NCI-H2227 treated with DMSO at 0.1 percent for 48 hours (cell line): ENCODE data around the gene NBPF9.
"Not testable (repeated sequence)": the region's sequence is repeated elsewhere in the genome, so short reads cannot be mapped to it uniquely, and the experiment has no call there.

ENCODE experiments used
- DNase-seq: peaks from one replicate; lab custom pipeline; 2025; lab: John Stamatoyannopoulos, UW

The NBPF9 gene, protein sequence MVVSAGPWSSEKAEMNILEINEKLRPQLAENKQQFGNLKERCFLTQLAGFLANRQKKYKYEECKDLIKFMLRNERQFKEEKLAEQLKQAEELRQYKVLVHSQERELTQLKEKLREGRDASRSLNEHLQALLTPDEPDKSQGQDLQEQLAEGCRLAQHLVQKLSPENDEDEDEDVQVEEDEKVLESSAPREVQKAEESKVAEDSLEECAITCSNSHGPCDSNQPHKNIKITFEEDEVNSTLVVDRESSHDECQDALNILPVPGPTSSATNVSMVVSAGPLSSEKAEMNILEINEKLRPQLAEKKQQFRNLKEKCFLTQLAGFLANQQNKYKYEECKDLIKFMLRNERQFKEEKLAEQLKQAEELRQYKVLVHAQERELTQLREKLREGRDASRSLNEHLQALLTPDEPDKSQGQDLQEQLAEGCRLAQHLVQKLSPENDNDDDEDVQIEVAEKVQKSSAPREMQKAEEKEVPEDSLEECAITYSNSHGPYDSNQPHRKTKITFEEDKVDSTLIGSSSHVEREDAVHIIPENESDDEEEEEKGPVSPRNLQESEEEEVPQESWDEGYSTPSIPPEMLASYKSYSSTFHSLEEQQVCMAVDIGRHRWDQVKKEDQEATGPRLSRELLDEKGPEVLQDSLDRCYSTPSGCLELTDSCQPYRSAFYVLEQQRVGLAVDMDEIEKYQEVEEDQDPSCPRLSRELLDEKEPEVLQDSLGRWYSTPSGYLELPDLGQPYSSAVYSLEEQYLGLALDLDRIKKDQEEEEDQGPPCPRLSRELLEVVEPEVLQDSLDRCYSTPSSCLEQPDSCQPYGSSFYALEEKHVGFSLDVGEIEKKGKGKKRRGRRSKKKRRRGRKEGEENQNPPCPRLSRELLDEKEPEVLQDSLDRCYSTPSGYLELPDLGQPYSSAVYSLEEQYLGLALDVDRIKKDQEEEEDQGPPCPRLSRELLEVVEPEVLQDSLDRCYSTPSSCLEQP (N-terminal part only)

DNA sequence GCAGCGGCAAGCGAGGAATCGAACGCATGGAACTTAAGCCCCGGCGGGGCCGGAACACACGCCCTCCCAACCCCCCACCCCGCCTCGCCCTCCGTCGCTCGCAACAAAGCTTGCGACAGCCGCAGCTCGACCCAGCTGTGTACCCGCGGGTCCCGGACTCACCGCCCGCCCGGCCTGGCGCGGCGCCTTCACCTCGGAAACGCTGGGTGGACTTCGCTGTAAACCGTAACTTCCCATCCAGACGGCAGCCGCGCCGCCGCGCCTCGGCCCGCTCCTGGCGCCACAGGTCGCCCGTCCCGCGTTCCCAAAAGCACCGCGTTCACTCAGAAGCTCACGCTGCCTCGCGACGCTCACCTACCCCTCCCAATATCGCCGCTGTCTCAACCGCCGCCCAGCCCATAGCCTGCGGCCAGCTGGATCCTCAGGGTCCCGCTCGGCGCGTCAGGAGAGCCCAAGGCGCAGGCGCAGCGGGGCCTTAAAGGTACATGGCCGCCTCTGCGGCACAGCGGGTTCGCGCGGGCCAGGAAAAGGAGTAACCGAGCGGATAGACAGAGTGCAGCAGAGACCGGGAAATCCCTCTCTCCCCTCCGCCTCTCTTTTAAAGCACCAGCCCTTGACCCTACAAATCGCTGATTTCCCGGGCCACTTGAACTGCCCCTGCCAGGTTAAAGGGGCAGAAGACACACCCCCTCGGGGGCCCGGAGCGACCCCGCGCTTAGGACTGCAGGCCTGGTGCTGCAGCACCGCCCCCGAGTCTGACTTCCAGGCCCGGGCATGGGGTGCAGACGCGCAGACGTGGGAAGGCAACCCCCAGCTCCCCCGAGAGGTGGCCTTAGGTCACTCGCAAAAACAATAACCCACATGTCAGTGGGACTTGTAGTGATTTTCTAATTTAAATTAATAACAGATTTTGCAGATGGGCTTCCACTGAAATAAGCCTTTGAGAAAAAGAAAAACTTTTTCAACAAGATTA lies at the start of gene NBPF9:
Gene NBPF9, minus strand, starts transcription at position 443 of the 973 bp plus-strand sequence. CDS start 21,412 bp downstream, outside the sequence.
- not testable (repeated sequence) for DNase-seq

DNA sequence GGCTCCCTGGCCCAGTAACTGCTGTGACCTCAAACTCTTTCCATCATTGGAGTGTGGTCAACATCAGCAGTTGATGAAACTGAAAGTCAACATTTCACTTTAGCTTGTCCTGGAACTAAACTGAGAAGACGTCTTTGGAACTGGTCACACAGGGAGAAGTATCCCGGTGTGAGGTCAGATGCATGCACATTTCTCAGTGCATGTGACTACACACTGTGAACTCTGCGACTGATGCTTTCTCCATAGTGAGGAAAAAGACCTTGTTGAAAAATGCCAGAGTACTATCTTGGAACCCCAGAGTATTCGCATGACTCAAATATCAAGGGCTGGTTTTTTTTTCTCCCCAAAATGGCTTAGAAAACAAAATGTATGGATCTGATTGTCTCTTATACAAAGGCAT lies 46.6 kb upstream of the NBPF9 start:
- DNase-seq = not testable (repeated sequence)

DNA sequence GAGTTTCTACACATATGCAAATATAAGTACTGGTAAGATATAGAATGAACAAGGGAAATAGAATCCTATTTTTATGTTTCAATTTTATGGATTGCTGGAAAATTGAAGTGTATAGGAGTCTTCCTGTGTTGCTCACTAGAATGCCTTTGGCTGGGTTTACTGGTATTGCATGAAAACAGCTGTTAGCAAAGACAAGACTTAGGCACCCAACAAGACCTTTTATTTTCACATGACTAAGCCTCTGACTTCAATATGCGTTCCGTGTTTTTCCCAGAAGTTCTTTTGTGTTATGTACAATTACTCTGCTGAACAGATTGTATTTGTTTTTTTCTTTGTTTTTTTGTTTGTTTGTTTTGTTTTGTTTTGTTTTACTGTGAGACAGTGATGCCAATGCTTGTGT lies 34.2 kb upstream of the NBPF9 start:
- not testable (repeated sequence) for DNase-seq

DNA sequence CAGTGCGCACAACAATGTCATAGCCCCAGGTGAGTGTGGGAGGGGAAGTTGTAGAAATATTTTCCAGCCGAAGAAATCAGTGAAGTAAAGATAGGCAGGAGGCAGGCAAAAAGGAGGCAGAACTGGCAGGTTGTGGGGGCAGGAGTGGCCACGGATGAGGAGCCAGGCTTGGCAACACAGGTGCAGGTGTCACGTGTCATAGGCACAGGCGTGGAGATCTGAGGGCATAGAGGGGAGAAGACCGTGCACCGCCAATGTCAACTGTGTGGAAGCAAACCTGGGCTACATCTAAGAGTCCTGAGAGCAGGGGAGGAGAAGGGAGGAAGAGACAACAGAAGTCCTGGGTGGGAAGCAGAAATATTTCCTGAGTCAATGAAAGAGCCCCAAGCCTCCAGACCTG lies 27.6 kb upstream of the NBPF9 start:
- DNase-seq = not testable (repeated sequence)

DNA sequence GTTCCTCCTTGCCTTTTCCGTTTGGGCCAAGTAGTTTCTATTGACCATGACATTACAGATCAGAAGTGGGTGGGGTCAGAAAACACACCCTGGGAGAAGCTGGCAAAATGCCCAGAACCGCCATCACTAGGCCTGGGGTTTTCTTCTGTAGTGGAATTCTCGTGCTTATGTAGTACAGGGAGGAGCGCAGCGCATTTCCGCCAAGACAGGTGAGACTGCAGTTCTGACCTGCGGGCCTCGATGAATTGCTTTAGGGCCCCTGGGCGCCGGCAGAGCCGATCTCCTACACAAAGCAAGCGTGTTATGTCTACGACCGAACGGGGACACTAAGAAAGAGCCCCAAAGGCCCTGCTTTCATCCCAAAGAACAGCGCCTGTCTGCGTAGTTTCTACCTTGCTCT lies 25.9 kb upstream of the NBPF9 start:
- DNase-seq = not testable (repeated sequence)

DNA sequence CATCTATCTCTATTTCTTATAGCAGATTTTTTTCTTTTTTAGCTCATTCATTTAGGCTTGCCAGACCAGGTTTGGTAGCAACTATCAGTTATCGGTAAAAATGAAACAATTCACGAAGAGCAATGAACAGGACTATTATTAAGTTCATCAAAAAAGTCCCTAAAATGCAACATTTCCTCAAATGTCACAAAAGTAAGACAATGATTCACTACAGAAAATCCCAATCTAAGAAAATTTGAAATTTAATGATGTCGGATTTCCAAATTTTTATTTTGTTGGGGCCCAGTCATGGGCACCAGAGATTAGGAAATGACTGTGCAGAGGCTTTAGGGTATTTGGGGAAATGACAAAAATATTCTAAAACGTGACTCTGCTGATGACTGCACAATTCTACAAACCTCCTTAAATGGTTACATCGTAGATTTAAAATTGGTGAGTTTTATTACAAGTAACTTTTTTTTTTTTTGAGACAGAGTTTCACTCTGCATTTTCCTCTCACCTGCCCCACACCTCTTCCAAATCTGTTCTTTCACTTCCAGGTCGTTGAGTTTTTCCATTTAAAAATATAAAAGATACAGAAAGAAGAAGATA lies 23.3 kb upstream of the NBPF9 start:
- DNase-seq = not testable (repeated sequence)

DNA sequence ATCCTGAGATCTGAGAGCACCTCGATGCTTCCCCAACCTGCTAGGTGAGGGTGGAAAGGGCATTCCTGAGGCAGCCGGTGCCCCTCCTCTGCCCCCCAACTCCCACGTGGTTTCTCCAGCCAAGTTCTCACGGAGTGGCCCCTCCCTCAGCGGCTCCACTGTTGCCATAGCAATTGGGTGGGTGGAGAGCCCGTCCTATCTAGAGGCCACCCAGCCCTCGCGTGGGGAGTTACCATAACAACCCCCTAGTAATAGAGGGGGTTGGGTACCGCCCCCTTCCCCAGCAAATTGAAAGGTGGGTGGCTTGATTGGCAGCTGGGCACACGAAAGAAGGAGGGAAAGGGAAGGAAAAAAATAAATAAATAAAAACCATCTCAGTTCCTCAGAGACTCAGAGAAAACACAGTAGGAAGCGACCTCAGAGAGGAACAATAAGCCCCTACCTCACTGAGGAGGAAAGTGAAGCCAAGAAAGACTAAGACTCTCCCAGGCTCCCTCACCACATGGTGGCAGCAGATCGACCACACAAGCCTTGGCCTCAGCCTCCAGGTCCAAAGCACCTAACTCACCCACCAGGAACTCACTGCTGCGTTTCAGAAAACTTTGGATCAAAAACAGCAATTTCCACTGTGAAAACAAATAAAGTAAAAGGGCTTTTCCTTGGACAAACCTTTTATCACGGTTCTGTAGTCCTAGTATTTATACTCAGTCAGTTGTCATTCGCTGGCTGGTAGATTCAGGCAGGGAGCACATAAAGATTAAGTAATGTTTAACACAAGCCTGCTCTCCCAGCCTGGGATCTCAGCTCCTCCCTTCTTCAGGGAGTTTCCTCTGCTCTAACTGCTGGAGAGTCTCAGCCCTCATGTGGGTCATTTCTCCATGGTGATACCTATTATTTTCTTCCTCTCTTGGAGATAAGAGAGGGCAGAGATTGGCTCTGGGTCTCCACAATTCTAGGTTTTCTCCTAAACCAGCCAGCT lies 20.9 kb upstream of the NBPF9 start:
- not testable (repeated sequence) for DNase-seq

DNA sequence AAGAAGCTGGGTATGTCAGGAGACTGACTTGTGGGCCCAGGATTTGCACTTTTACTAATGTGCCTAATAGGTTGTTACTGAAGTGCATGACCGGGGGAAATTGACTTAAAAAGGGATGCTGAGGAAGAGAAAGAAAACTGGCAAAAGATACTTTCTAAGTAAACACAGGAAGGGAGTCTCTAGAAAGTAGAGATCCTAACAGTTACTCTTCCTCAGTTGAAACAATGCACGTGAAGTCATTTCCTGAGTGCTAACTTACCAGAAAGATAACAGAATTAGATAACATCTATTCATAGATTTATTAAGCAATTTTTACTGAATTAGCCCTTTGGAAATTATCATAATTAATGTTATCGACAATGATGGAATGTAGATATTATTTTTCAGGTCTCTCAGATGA lies 9.5 kb upstream of the NBPF9 start:
- not testable (repeated sequence) for DNase-seq

DNA sequence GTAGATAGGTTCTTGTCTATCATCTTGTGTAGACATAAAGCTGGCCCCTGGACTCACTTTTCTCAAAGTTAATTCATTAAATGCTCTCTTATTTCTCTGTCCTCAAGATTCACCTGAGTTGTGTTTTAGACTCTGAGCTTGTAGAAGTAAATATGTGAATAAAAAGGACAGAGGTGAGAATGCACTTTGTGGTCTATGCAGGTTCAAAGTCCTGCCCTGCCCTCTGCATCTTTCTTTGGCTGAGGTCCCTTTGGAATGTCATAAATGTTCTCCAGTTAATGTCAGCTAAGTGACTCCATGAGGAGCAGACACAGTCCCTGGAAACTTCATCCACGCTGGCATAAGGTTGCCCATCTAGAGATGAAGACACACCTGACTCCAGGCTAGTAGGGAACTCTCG lies 7.0 kb upstream of the NBPF9 start:
- not testable (repeated sequence) for DNase-seq

DNA sequence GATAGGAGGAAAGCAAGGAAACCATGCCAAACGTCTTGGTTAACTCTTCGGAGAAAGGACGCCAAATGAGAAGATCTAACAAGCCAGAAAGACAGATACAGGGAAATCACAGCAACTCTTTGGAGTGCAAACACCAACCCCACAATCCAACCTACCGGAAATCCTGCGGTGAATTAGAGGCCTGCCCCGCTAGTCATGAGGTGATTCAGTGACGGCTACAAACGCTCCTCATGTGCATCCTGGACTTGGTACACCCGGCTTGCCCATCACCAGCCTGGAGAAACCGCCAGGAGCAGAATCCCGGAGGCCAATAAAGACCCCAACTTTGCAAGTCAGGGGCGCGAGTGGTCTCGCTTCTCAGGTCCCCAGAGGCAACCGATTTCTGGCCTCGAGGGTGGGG lies 777 bp downstream of the NBPF9 start:
- DNase-seq = not testable (repeated sequence)

DNA sequence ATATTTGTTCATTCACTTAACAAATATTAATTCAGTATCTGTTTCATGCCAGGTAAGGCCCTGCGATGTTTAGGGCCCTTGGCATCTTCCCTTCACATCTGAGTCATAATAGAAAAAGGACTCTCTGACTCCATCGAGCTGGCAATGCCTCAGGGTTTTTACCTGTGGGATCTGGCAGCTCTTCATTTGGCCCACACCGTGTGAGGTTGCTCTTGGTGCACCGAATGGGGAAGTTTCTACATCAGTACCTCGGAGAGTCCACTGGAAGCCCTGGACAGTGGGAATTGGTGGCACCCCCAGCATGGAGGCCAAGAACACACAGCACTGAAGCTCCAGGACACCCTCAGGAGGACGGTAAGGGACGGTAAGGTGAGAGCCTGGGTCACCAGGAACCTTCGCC lies 5.1 kb downstream of the NBPF9 start:
- DNase-seq = not testable (repeated sequence)

DNA sequence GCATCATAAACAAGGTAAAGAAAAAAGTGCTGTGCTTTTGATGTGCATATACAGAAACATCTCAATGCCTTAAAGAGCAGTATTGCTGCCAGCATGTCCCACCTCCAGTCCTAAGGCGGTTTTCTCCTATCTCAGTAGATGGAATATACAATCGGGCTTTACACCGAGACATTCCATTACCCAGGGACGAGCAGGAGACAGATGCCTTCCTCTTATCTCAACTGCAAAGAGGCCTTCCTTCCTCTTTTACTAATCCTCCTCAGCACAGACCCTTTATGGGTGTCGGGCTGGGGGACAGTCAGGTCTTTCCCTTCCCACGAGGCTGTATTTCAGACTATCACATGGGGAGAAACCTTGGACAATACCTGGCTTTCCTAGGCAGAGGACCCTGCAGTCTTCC lies 10.2 kb downstream of the NBPF9 start:
- DNase-seq = not testable (repeated sequence)

DNA sequence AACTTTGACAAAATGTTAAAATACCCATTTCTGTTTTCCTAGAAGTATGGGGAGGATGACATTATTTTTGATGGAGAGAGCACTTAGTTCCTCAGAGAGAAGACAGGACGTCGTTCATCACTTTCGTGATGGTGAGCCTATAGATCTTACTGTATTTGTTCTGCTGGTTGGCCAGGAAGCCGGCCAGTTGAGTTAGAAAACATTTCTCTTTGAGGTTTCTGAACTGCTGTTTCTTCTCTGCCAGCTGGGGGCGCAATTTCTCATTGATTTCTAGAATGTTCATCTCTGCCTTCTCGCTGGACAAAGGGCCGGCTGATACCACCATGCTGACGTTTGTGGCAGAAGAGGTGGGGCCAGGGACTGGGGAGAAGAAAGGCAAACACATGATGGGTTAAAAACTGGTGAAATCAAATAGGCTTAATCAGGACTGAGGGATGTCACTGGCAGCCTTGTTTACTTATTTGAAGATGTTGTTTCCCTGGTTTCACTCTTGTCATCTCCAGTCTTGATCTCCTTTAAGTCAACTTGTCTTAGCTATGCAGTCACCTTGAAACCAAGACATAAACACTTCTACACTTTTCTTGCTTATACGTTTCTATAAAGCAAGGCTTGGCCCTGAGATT lies 27.7 kb downstream of the NBPF9 start:
- not testable (repeated sequence) for DNase-seq

DNA sequence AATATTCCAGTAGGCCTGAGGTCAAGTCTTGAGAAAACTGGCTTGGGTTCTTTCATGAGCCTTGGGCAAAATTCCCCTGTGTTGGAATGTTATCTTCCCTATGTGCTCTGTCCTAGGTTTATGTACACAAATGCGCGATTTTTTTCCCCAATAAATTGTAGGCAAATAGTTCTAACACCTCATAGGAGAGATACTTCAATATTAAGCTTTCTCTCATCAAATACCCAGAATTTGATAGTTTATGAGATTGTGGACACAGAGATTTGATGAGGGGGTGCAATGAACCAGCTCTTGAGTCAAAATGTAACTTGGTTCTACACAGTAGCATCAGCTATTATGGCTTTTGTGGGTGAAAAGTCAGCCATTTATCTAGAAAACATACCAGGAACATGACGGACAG lies 38.7 kb downstream of the NBPF9 start:
- not testable (repeated sequence) for DNase-seq

DNA sequence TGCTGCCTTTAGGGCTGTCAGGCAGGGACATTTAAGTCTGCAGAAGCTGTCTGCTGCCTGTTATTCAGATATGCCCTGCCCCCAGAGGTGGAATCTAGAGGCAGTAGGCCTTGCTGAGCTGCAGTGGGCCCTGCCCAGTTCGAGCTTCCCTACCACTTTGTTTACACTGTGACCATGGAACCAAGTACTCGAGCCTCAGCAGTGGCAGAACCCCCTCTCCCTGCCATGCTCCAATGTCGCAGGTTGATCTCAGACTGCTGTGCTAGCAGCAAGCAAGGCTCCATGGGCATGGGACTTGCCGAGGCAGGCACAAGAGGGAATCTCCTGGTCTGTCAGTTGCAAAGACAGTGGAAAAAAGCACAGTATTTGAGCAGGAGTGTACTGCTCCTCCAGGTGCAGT lies 60.3 kb downstream of the NBPF9 start:
- DNase-seq = not testable (repeated sequence)

DNA sequence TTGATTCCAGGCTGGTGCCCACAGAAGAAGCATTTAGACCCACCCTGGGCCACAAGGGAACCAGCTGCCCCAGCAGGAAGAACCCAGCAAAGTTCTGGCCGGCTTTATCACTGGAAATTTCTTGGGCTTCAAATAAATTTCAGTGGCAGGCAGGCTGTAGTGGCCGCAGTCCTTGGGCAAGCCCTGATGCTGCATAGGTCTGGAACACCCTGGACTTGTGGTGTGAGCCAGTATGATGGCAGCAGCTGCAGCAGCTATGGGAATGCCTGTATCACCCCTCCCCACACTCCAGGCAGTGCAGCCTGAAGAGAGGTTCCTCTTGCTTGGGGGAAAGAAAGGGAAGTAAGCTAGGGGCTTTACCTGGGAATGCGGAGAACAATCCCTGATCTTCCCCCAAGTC lies 69.4 kb downstream of the NBPF9 start:
- DNase-seq = not testable (repeated sequence)

DNA sequence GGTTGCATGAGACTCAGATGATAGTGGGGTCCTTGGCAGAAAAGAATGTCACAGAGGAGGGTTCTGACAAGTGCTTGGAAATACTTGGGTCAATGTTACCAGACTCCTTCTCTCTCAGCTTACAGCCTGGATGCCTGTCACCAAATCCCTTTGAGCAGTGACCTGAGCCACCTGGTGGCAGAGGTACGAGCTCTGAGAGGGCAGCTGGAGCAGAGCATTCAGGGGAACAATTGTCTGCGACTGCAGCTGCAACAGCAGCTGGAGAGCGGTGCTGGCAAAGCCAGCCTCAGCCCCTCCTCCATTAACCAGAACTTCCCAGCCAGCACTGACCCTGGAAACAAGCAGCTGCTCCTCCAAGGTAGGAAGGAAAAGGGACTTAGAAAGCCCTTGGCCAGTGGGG lies 79.0 kb downstream of the NBPF9 start:
- not testable (repeated sequence) for DNase-seq

DNA sequence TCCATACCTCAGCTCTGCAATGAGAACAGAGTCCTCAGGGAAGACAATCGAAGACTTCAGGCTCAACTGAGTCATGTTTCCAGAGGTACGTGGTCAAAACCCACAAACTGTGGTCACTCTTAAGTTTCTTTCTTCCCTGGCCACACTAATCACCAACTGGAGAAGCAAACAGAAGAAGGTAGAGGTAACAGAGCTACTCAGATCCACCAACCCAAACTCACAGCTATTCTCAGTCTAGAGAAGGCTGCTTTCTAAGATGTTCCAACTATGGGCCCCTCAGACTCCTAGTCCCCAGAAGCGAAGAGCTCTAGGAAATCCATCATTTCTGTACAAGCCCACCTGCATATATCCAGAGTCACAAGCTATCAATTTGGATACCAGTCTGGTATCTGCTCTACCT lies 84.8 kb downstream of the NBPF9 start:
- DNase-seq = not testable (repeated sequence)

DNA sequence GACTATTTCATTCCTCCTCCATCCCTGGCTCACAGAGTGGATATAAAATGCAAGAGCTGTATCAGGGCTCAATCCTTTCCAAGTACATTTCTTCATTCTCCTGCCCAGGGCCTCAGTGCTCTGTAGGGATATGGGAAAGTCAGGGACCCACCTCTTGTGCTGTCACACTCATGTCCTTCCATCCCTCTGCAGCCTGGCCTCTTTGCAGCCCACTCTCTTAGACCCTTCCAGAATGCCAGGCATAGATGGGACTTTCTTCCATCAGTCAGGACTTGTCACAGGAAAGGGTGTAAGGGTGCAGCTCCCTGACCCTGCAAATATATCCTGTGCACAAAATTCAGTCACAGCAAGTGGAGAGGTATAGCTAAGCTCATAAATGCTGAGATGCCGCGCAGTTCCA lies 86.7 kb downstream of the NBPF9 start:
- not testable (repeated sequence) for DNase-seq
